GM12878 (cell line): ENCODE data around the gene SMC5. TPM values are rescaled to one million over a fixed set of nuclear protein-coding genes. Genes with fewer than 3 reads are reported as not detected.

Experiments used
- ATAC-seq: fragments of 200-7000 bp; cut with Tn5 transposase; 3 replicates; pipeline ENCODE4 v1.9.1; 2020; ENCODE audit warnings: mild to moderate bottlenecking, moderate library complexity
- BruUV-seq: library from RNA; stranded (reverse); fragments of 400-500 nt; replicated peaks from 2 replicates; lab custom pipeline; 2021; lab: Mats Ljungman, UMichigan
- CTCF ChIA-PET: fragments of 300-600 bp; sonication (Branson Sonifier 250); formaldehyde crosslinking; extraction: SDS; loops from one replicate; lab custom pipeline; 2021; ENCODE audit warnings: inconsistent platforms; lab: Yijun Ruan, JAX
- POLR2A ChIA-PET: fragments of 350-600 bp; formaldehyde crosslinking; extraction: SDS; loops from one replicate; lab custom pipeline; 2021; ENCODE audit warnings: inconsistent platforms; lab: Charles Lee
- RAD21 ChIA-PET: fragments of 300-600 bp; sonication (Branson Sonifier 250); formaldehyde crosslinking; loops from one replicate; lab custom pipeline; 2023; ENCODE audit warnings: antibody characterized with exemption; ENCODE audit not compliant: unreplicated experiment; lab: Charles Lee
- SMC1A ChIA-PET: fragments of 300-600 bp; sonication (Branson Sonifier 250); formaldehyde crosslinking; loops from one replicate; lab custom pipeline; 2023; ENCODE audit not compliant: unreplicated experiment, uncharacterized antibody; lab: Charles Lee
- DNase-seq: peaks from one replicate; pipeline ENCODE4 v3.0.0-alpha.2; 2011; ENCODE audit warnings: low read depth, low spot score
- FAIRE-seq: peaks from 3 replicates; lab custom pipeline; 2011; peaks lifted over from hg19 to GRCh38; lab: Jason Lieb, UNC
- H2AFZ ChIP-seq: 2 replicates; pipeline ENCODE4 v1.6.0; 2011; ENCODE audit warnings: low read depth, low read length, control low read depth; ENCODE audit not compliant: control insufficient read depth
- H3K27ac ChIP-seq: 2 replicates; pipeline ENCODE4 v1.5.1; 2011; ENCODE audit warnings: control low read depth; ENCODE audit not compliant: control insufficient read depth, insufficient read depth
- H3K27me3 ChIP-seq, 2 experiments: replicated peaks in 1 of 2; 2 replicates each; pipeline versions ENCODE4 v1.6.0 to v1.6.1; 2011; ENCODE audit warnings: low read length in 1 of 2; ENCODE audit not compliant: control insufficient read depth in 2 of 2, insufficient read depth in 2 of 2
- H3K36me3 ChIP-seq, 2 experiments: 2 replicates each; pipeline ENCODE4 v1.5.1; 2011; ENCODE audit warnings: low read length in 1 of 2; ENCODE audit not compliant: control insufficient read depth in 2 of 2, insufficient read depth in 2 of 2
- H3K4me1 ChIP-seq: 2 replicates; pipeline ENCODE4 v1.6.1; 2011; ENCODE audit warnings: mild to moderate bottlenecking, low read length, moderate library complexity, mixed read lengths; ENCODE audit not compliant: control insufficient read depth, insufficient read depth
- H3K4me2 ChIP-seq: 2 replicates; pipeline ENCODE4 v1.6.0; 2011; ENCODE audit warnings: control low read depth; ENCODE audit not compliant: control insufficient read depth, insufficient read depth
- H3K4me3 ChIP-seq: fragments of 200-600 bp; sonication (generic); 2 replicates; pipeline ENCODE4 v1.5.1; 2016
- H3K79me2 ChIP-seq: 2 replicates; pipeline ENCODE4 v1.6.0; 2011; ENCODE audit warnings: low read length; ENCODE audit not compliant: control insufficient read depth, insufficient read depth
- H3K9ac ChIP-seq: 2 replicates; pipeline ENCODE4 v1.8.0; 2011; ENCODE audit warnings: low read length, control low read depth, mixed read lengths; ENCODE audit not compliant: control insufficient read depth, insufficient read depth
- H3K9me3 ChIP-seq: replicated peaks from 3 replicates; pipeline ENCODE4 v1.5.1; 2011; ENCODE audit warnings: mild to moderate bottlenecking, low read length; ENCODE audit not compliant: control insufficient read depth, insufficient read depth
- H4K20me1 ChIP-seq: 2 replicates; pipeline ENCODE4 v1.6.0; 2011; ENCODE audit not compliant: control insufficient read depth, insufficient read depth
- BACH1 ChIP-seq: fragments of 450-650 bp; IDR thresholded peaks from 2 replicates; pipeline ENCODE4 v1.6.1; 2017; ENCODE audit warnings: mild to moderate bottlenecking, borderline replicate concordance
- CEBPB ChIP-seq, 2 experiments: fragments of 150-350 bp in 1 of 2; IDR thresholded peaks; 2 replicates each; pipeline ENCODE4 v1.6.1; 2012 to 2014; ENCODE audit warnings: low read depth in 2 of 2, low read length in 2 of 2, borderline replicate concordance in 1 of 2, inconsistent platforms in 1 of 2
- EP300 ChIP-seq, 2 experiments: fragments of 150-350 bp in 1 of 2; IDR thresholded peaks; 2 replicates each; pipeline ENCODE4 v1.6.1; 2011 to 2012; ENCODE audit warnings: low read depth in 2 of 2, low read length in 2 of 2, borderline replicate concordance in 1 of 2, improper control_type of control experiment in 1 of 2, inconsistent platforms in 1 of 2; ENCODE audit not compliant: control insufficient read depth in 1 of 2
- NRF1 ChIP-seq: conservative IDR thresholded peaks from 2 replicates; pipeline ENCODE4 v1.6.1; 2011; ENCODE audit warnings: mild to moderate bottlenecking, low read depth, low read length, improper control_type of control experiment
- PBX3 ChIP-seq: IDR thresholded peaks from 2 replicates; pipeline ENCODE4 v1.6.1; 2011; ENCODE audit warnings: mild to moderate bottlenecking, low read depth, low read length, moderate library complexity; ENCODE audit not compliant: insufficient replicate concordance
- PML ChIP-seq: IDR thresholded peaks from 2 replicates; pipeline ENCODE4 v1.6.1; 2012; ENCODE audit warnings: low read length, inconsistent platforms
- POU2F2 ChIP-seq: IDR thresholded peaks from 3 replicates; pipeline ENCODE4 v1.6.1; 2011; ENCODE audit warnings: low read depth, mild to moderate bottlenecking, low read length, borderline replicate concordance
- RCOR1 ChIP-seq: conservative IDR thresholded peaks from 2 replicates; pipeline ENCODE4 v1.6.1; 2012; ENCODE audit warnings: low read depth, low read length, improper control_type of control experiment
- REST ChIP-seq: IDR thresholded peaks from 2 replicates; pipeline ENCODE4 v1.6.1; 2012; ENCODE audit warnings: mild to moderate bottlenecking, low read depth, low read length
- SUZ12 ChIP-seq: fragments of 200-600 bp; sonication (generic); IDR thresholded peaks from one replicate; pipeline ENCODE4 v1.6.1; 2018; ENCODE audit warnings: antibody characterized with exemption, mild to moderate bottlenecking; ENCODE audit not compliant: unreplicated experiment
- TARDBP ChIP-seq: IDR thresholded peaks from 2 replicates; pipeline ENCODE4 v1.6.1; 2016; ENCODE audit warnings: borderline replicate concordance
- TCF12 ChIP-seq: IDR thresholded peaks from 2 replicates; pipeline ENCODE4 v1.6.1; 2011; ENCODE audit warnings: low read depth, mild to moderate bottlenecking, low read length
- TCF7 ChIP-seq: IDR thresholded peaks from 2 replicates; pipeline ENCODE4 v1.6.1; 2014; ENCODE audit warnings: antibody characterized with exemption, borderline replicate concordance
- USF1 ChIP-seq: IDR thresholded peaks from 2 replicates; pipeline ENCODE4 v1.6.1; 2011; ENCODE audit warnings: borderline replicate concordance, low read depth, mild to moderate bottlenecking, moderate library complexity, mixed read lengths, low read length; ENCODE audit not compliant: insufficient read depth; ENCODE audit errors: extremely low read length
- ZBTB4 ChIP-seq: fragments of 450-650 bp; formaldehyde crosslinking; IDR thresholded peaks from 2 replicates; pipeline ENCODE4 v1.4.0; 2022; ENCODE audit warnings: mild to moderate bottlenecking, moderate library complexity
- ZNF24 ChIP-seq: fragments of 450-650 bp; IDR thresholded peaks from 2 replicates; pipeline ENCODE4 v1.6.1; 2017; ENCODE audit warnings: antibody characterized with exemption, mild to moderate bottlenecking
- WGBS: methylation state at CpG from one replicate; pipeline ENCODE4 v1.1.6; 2016; ENCODE audit warnings: low lambda C conversion rate; ENCODE audit not compliant: insufficient replicate concordance, insufficient coverage; ENCODE audit errors: missing lambda C conversion rate; 5-methylcytosine and 5-hydroxymethylcytosine counted together
- in situ Hi-C: fragments of 300-500 bp; cut with MboI; formaldehyde crosslinking; loops from 9 replicates; pipeline ENCODE4 v1.14.3; 2018; ENCODE audit warnings: mixed read lengths
- intact Hi-C: fragments of 100-400 bp; cut with micrococcal nuclease; formaldehyde crosslinking; loops from one replicate; pipeline ENCODE4 v1.14.2; 2022; ENCODE audit not compliant: unreplicated experiment
- polyA plus RNA-seq, 11 experiments: library from polyadenylated mRNA; depleted of rRNA in 4 of 11; unstranded in 6 of 11; stranded (reverse) in 5 of 11; fragments of >200 nt; fragmentation: Nextera tagmentation in 4 of 11; fragmentation: Illumina TruSeq in 1 of 11; extraction: Ambion mirVana in 4 of 11; extraction: Trizol in 1 of 11; gene quantifications; 1 replicate in 1 of 11; 2 replicates in 10 of 11; pipeline versions ENCODE4 v1.2.1 to v1.2.3, GENCODE V29; 2011 to 2016; ENCODE audit warnings: inconsistent platforms in 2 of 11, missing spikeins in 2 of 11, low read depth in 1 of 11
- total RNA-seq, 4 experiments: library from RNA; depleted of rRNA in 3 of 4; stranded (reverse); fragments of >200 nt in 3 of 4; fragmentation: Illumina TruSeq in 1 of 4; extraction: Trizol in 1 of 4; gene quantifications; 2 replicates each; pipeline versions ENCODE4 v1.2.1 to v1.2.3, GENCODE V29; 2013 to 2021

Gene SMC5
- total and polyA plus RNA-seq, 10 of the 15 experiments (the other 5 are each of a cell fraction or from before 2014, with no cell fraction given): 6.5 to 47.1 (median 22.9) TPM

- Histone ChIP-seq H3K9me3 (no peaks in the 10 kb centered on the region), H3K9ac (no peak overlapping the region), H3K27ac (no peak overlapping the region), H3K79me2 (no peaks in the 10 kb centered on the region), H3K27me3 (no peaks in the 10 kb centered on the region), H3K4me2 (no peak overlapping the region), H3K4me1 (no peaks in the 10 kb centered on the region), H3K4me3 (no peak overlapping the region), H2AFZ (no peak overlapping the region), H3K36me3 (peaks cover 0 to 26% of the 10 kb centered on the region in 2 experiments), H4K20me1 (no peaks in the 10 kb centered on the region)
- no peak for DNase-seq
- intact Hi-C loops: no loop called here
- BruUV-seq: no TSS peak
- ChIA-PET RAD21 (no interaction called here), POLR2A (no interaction called here), CTCF (no interaction called here), SMC1A (no interaction called here)
- 86% methylated on average over 5 of the region's 5 CpGs for WGBS
- no peak for FAIRE-seq
- no peak for ATAC-seq
- in situ Hi-C loops: no loop called here
- no peak for TF ChIP-seq PBX3
- no peak for TF ChIP-seq ZNF24
- no peak for TF ChIP-seq RCOR1
- no peak for TF ChIP-seq TCF7
- no peak for TF ChIP-seq TARDBP
- no peak for TF ChIP-seq EP300 (IDR thresholded peaks at IDR 0.05; ENCODE audit: borderline replicate concordance in 1 of 2, control insufficient read depth in 1 of 2, low read depth in 2 of 2, low read length in 2 of 2)
- no peak for TF ChIP-seq PML
- no peak for TF ChIP-seq POU2F2
- no peak for TF ChIP-seq BACH1
- no peak for TF ChIP-seq NRF1
- no peak for TF ChIP-seq ZBTB4 (CRISPR knock-in tag)
- no peak for TF ChIP-seq SUZ12
- no peak for TF ChIP-seq USF1
- TF ChIP-seq REST: no peak
- no peak for TF ChIP-seq CEBPB (IDR thresholded peaks at IDR 0.05; ENCODE audit: borderline replicate concordance in 1 of 2, low read depth in 2 of 2, low read length in 2 of 2)
- TF ChIP-seq TCF12: no peak
Measured at GRCh38 chr9:70303268-70303667, 44.5 kb downstream of the SMC5 start.
